HepG2 (cell line): Measurements from ENCODE around the gene GK. TPM values are rescaled to one million over a fixed set of nuclear protein-coding genes. Genes with fewer than 3 reads are reported as not detected.

Experiments used
- AHR ChIP-seq: IDR thresholded peaks from 2 replicates; pipeline ENCODE4 v1.6.1; 2018; ENCODE audit warnings: missing genetic modification reagents, missing compliant biosample characterization
- AKNA ChIP-seq: sonication (generic); formaldehyde crosslinking; IDR thresholded peaks from 2 replicates; pipeline ENCODE4 v1.4.0; 2020; ENCODE audit warnings: missing genetic modification reagents, borderline replicate concordance
- CBX1 ChIP-seq: IDR thresholded peaks from one replicate; pipeline ENCODE4 v1.6.1; 2016; ENCODE audit warnings: antibody characterized with exemption, low read depth
- CCDC6 ChIP-seq: sonication (generic); formaldehyde crosslinking; IDR thresholded peaks from 2 replicates; pipeline ENCODE4 v1.8.1; 2022; ENCODE audit warnings: mild to moderate bottlenecking, missing genetic modification reagents, moderate library complexity
- CENPBD1 ChIP-seq: sonication (generic); formaldehyde crosslinking; IDR thresholded peaks from 2 replicates; pipeline ENCODE4 v1.8.0; 2022; ENCODE audit warnings: missing genetic modification reagents, low read depth, mild to moderate bottlenecking, borderline replicate concordance
- GTF3A ChIP-seq: sonication (generic); formaldehyde crosslinking; conservative IDR thresholded peaks from 2 replicates; pipeline ENCODE4 v1.4.0; 2020; ENCODE audit warnings: mild to moderate bottlenecking, missing genetic modification reagents
- GZF1 ChIP-seq: sonication (generic); formaldehyde crosslinking; IDR thresholded peaks from 2 replicates; pipeline ENCODE4 v1.5.1; 2020; ENCODE audit warnings: mild to moderate bottlenecking, missing genetic modification reagents
- IKZF1 ChIP-seq: fragments of 450-650 bp; IDR thresholded peaks from 2 replicates; pipeline ENCODE4 v1.7.1; 2016
- RAD21 ChIP-seq: fragments of 450-650 bp; formaldehyde crosslinking; IDR thresholded peaks from 2 replicates; pipeline ENCODE4 v1.5.0; 2020; ENCODE audit warnings: mild to moderate bottlenecking
- RCOR2 ChIP-seq: IDR thresholded peaks from 2 replicates; pipeline ENCODE4 v1.6.1; 2016; ENCODE audit warnings: missing biosample characterization, missing genetic modification reagents
- TAF15 ChIP-seq: fragments of 200-400 bp; formaldehyde crosslinking; IDR thresholded peaks from one replicate; pipeline ENCODE4 v1.6.1; 2018; ENCODE audit warnings: mild to moderate bottlenecking, low read depth, low read length; ENCODE audit not compliant: poor library complexity, severe bottlenecking
- ZBTB40 ChIP-seq, 2 experiments: fragments of 450-650 bp in 1 of 2; sonication (generic) in 1 of 2; formaldehyde crosslinking in 1 of 2; IDR thresholded peaks; 2 replicates each; pipeline versions ENCODE4 v1.6.1 to v1.8.0; 2016 to 2022; ENCODE audit warnings: antibody characterized with exemption in 1 of 2, mild to moderate bottlenecking in 1 of 2, missing genetic modification reagents in 1 of 2
- ZFP62 ChIP-seq: sonication (generic); formaldehyde crosslinking; IDR thresholded peaks from 2 replicates; pipeline ENCODE4 v1.4.0; 2020; ENCODE audit warnings: missing genetic modification reagents
- ZNF782 ChIP-seq: sonication (generic); formaldehyde crosslinking; IDR thresholded peaks from 2 replicates; pipeline ENCODE4 v1.4.0; 2020; ENCODE audit warnings: missing genetic modification reagents, mild to moderate bottlenecking, borderline replicate concordance
- ZSCAN25 ChIP-seq: sonication (generic); formaldehyde crosslinking; IDR thresholded peaks from 2 replicates; pipeline ENCODE4 v1.8.0; 2022; ENCODE audit warnings: mild to moderate bottlenecking, missing genetic modification reagents
- polyA plus RNA-seq, 8 experiments: library from polyadenylated mRNA; depleted of rRNA in 3 of 8; stranded (reverse) in 7 of 8; unstranded in 1 of 8; fragments of >200 nt; fragmentation: Illumina TruSeq in 4 of 8; extraction: Trizol in 4 of 8; gene quantifications; 2 replicates each; pipeline versions ENCODE4 v1.2.1 to v1.2.3, GENCODE V29; 2011 to 2016; ENCODE audit warnings: low read depth in 4 of 8, missing spikeins in 1 of 8, mixed read lengths in 1 of 8; ENCODE audit not compliant: insufficient read depth in 1 of 8
- total RNA-seq, 5 experiments: library from RNA; depleted of rRNA; stranded (reverse); fragments of >200 nt; fragmentation: Illumina TruSeq; extraction: Trizol; gene quantifications; 2 replicates each; pipeline ENCODE4 v1.2.3, GENCODE V29; 2016; ENCODE audit warnings: low read depth in 1 of 5

Gene GK
- total and polyA plus RNA-seq, 2 of the 13 experiments (the other 11 are each of a cell fraction or from before 2014, with no cell fraction given): 64.2 to 265 TPM

GRCh38 chrX:30649859-30650258 lies 3.4 kb upstream of the GK start (continued):
- no peak for TF ChIP-seq GZF1 (CRISPR knock-in tag)
- no peak for TF ChIP-seq ZFP62 (CRISPR knock-in tag)
- TF ChIP-seq RAD21 (CRISPR knock-in tag): no peak
- no peak for TF ChIP-seq RCOR2 (CRISPR knock-in tag)
- no peak for TF ChIP-seq ZSCAN25 (CRISPR knock-in tag)
- no peak for TF ChIP-seq GTF3A (CRISPR knock-in tag)
- TF ChIP-seq IKZF1: no peak
- TF ChIP-seq AKNA (CRISPR knock-in tag): no peak
- TF ChIP-seq CCDC6 (CRISPR knock-in tag): 0 out of 2 replicates have a peak, but pooled peaks have one; percentile 36
- no peak for TF ChIP-seq TAF15
- no peak for TF ChIP-seq CBX1
- TF ChIP-seq ZBTB40 (IDR thresholded peaks at IDR 0.05): no peak
- no peak for TF ChIP-seq ZBTB40 (CRISPR knock-in tag; IDR thresholded peaks at IDR 0.05)
- TF ChIP-seq AHR (CRISPR knock-in tag): no peak
- TF ChIP-seq CENPBD1: no peak
- TF ChIP-seq ZNF782: no peak
